Ishikawa (cell line): Measurements from ENCODE around the gene MAD1L1.

Source experiments
- CEBPB ChIP-seq: IDR thresholded peaks from 2 replicates; pipeline ENCODE4 v1.6.1; 2012
- CREB1 ChIP-seq: IDR thresholded peaks from 2 replicates; pipeline ENCODE4 v1.6.1; 2012; ENCODE audit warnings: low read depth
- EGR1 ChIP-seq: IDR thresholded peaks from 2 replicates; pipeline ENCODE4 v1.6.1; 2012
- EP300 ChIP-seq: IDR thresholded peaks from 2 replicates; pipeline ENCODE4 v1.6.1; 2012; ENCODE audit warnings: borderline replicate concordance
- FOXM1 ChIP-seq: IDR thresholded peaks from 2 replicates; pipeline ENCODE4 v1.6.1; 2012; ENCODE audit warnings: low read depth, borderline replicate concordance
- MAX ChIP-seq: IDR thresholded peaks from 2 replicates; pipeline ENCODE4 v1.6.1; 2012
- NFIC ChIP-seq: IDR thresholded peaks from 2 replicates; pipeline ENCODE4 v1.6.1; 2012
- RAD21 ChIP-seq: IDR thresholded peaks from 2 replicates; pipeline ENCODE4 v1.6.1; 2012; ENCODE audit warnings: low read depth
- REST ChIP-seq: IDR thresholded peaks from 2 replicates; pipeline ENCODE4 v1.6.1; 2012; ENCODE audit warnings: low read depth, mild to moderate bottlenecking
- TAF1 ChIP-seq: IDR thresholded peaks from 2 replicates; pipeline ENCODE4 v1.6.1; 2012; ENCODE audit warnings: low read depth, mild to moderate bottlenecking
- TCF12 ChIP-seq: IDR thresholded peaks from 2 replicates; pipeline ENCODE4 v1.6.1; 2012; ENCODE audit warnings: low read depth
- TEAD4 ChIP-seq: IDR thresholded peaks from 2 replicates; pipeline ENCODE4 v1.6.1; 2012
- USF1 ChIP-seq: IDR thresholded peaks from 2 replicates; pipeline ENCODE4 v1.6.1; 2012
- YY1 ChIP-seq: IDR thresholded peaks from 2 replicates; pipeline ENCODE4 v1.6.1; 2012; ENCODE audit warnings: low read depth
- ZBTB7A ChIP-seq: IDR thresholded peaks from 2 replicates; pipeline ENCODE4 v1.6.1; 2012; ENCODE audit warnings: low read depth

Gene MAD1L1

GRCh38 chr7:1885465-1886226, 347.1 kb downstream of the MAD1L1 start:
- no peak for TF ChIP-seq FOXM1
- TF ChIP-seq MAX, result no peak
- no peak for TF ChIP-seq YY1
- TF ChIP-seq TEAD4, result no peak
- no peak for TF ChIP-seq EGR1
- TF ChIP-seq REST, result no peak
- TF ChIP-seq CREB1, result no peak
- TF ChIP-seq EP300, result no peak
- no peak for TF ChIP-seq CEBPB
- TF ChIP-seq TAF1, result no peak

GRCh38 chr7:1884583-1885350, 348.0 kb downstream of the MAD1L1 start:
- TF ChIP-seq REST, result no peak
- TF ChIP-seq TCF12, result no peak
- no peak for TF ChIP-seq TAF1
- no peak for TF ChIP-seq ZBTB7A
- TF ChIP-seq EP300, result no peak
- TF ChIP-seq TEAD4, result no peak
- no peak for TF ChIP-seq RAD21
- TF ChIP-seq NFIC, result no peak
- TF ChIP-seq EGR1, result no peak
- no peak for TF ChIP-seq USF1
- TF ChIP-seq FOXM1, result no peak

GRCh38 chr7:1883834-1884582, 348.7 kb downstream of the MAD1L1 start:
- TF ChIP-seq TCF12 (no peak), REST (no peak), ZBTB7A (no peak), USF1 (no peak), CREB1 (no peak), EP300 (no peak), CEBPB (no peak), NFIC (no peak)
